ENCODE measurements around the gene C11orf86.
"Not testable (repeated sequence)": the region's sequence is repeated elsewhere in the genome, so short reads cannot be mapped to it uniquely, and the experiment has no call there.

The C11orf86 gene

DNA sequence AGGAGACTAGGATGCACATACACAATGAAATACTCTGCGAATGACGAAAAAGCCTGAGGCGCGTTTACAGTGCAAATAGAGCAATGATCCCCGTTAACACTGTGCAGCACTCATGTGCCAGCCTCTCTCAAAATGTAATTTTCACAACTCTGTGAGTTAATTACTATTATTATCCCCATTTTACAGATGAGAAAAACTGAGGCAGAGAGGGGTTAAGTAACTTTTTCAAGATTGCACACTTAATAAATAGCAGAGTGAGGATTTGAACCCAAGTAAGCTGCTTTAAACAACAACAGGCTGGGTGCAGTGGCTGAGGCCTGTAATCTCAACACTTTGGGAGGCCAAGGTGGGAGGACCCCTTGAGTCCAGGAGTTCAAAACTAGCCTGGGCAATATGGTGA, 26.2 kb downstream of the C11orf86 start:
- no peak for DNase-seq (ENCODE audit: insufficient read length)
- no peak for FAIRE-seq

DNA sequence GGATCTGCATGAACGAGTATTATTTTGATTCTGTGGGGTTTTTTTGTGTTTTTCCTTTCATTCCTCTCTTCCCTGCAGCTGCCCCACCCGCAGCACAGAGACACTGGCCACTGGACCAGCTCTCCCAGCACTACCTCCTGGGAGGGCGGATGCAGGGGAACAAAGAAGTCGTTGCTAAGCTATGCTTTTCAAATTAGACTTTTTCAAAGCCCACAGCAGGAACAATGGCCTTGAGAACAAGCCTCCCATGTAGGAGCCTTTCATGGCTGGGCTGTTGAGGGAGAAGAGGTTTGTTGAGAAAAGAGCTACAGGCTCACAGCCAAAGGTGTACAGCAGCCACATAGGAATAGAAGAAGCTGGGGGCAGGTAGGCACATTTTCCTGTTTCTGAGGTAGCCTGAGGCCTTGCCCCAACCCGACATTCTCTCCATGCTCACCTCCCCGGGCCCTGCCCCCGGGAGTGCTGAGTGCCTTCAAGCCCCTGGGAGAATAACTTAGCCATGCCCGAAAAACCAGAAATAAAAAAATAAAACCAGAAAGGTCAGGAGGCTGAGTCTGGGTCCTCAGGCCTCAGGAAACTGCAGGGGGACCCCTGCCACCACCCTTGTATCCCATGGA, 27.3 kb downstream of the C11orf86 start:
- FAIRE-seq, result no peak
- DNase-seq (ENCODE audit: insufficient read length), result no peak
- no peak for TF ChIP-seq POLR2A (IDR thresholded peaks at IDR 0.05; ENCODE audit: low read depth, low read length)

More for the DNA sequence above, 26.2 kb downstream of the C11orf86 start:
- TF ChIP-seq POLR2AphosphoS5 (IDR thresholded peaks at IDR 0.05; ENCODE audit: low read depth, low read length) (no peak), POLR2A (IDR thresholded peaks at IDR 0.05; ENCODE audit: low read depth, low read length) (no peak), TAF1 (IDR thresholded peaks at IDR 0.05; ENCODE audit: borderline replicate concordance, low read depth, low read length) (no peak)

DNA sequence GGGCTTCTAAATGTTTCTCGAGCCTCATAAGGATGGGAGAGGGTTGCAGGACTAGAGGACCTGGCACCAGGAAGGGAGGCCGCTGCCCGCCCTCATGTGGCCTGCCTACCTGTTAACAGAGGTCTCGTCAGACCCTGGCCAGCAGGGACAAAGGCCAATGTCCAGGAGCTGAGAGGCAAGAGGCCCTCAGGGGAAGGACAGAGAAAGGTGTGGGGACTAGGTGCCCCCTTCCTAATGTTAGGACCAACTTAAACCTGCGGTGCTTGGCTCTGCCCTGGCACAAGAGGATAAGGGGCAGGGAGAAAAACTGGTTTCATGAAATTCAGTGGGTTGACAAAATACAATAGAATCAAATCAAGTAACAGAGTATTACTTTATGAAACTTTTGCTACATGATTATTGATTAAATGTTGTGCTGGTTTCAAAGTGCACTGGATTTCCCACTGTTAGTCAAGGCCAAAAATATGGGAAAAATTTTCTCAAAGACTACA, 27.9 kb downstream of the C11orf86 start:
- DNase-seq (ENCODE audit: insufficient read length) (no peak), FAIRE-seq (no peak)
- TF ChIP-seq POLR2AphosphoS5 (IDR thresholded peaks at IDR 0.05; ENCODE audit: low read depth, low read length), result no peak
- no peak for TF ChIP-seq POLR2A (IDR thresholded peaks at IDR 0.05; ENCODE audit: low read depth, low read length)
- no peak for TF ChIP-seq TAF1 (IDR thresholded peaks at IDR 0.05; ENCODE audit: borderline replicate concordance, low read depth, low read length)

DNA sequence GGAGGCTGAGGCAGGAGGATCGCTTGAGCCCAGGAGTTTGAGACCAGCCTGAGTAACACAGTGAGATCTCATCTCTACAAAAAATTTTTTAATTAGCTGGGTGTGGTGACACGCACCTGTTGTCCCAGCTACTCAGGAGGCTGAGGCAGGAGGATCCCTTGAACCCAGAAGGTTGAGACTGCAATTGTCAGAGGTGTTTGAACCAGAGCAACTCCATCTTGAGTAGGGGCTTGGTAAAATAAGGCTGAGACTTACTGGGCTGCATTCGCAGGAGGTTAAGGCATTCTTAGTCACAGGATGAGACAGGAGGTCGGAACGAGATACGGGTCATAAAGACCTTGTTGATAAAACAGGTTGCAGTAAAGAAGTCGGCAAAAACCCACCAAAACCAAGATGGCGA, 30.1 kb downstream of the C11orf86 start:
- DNase-seq (ENCODE audit: insufficient read length), result not testable (repeated sequence)

DNA sequence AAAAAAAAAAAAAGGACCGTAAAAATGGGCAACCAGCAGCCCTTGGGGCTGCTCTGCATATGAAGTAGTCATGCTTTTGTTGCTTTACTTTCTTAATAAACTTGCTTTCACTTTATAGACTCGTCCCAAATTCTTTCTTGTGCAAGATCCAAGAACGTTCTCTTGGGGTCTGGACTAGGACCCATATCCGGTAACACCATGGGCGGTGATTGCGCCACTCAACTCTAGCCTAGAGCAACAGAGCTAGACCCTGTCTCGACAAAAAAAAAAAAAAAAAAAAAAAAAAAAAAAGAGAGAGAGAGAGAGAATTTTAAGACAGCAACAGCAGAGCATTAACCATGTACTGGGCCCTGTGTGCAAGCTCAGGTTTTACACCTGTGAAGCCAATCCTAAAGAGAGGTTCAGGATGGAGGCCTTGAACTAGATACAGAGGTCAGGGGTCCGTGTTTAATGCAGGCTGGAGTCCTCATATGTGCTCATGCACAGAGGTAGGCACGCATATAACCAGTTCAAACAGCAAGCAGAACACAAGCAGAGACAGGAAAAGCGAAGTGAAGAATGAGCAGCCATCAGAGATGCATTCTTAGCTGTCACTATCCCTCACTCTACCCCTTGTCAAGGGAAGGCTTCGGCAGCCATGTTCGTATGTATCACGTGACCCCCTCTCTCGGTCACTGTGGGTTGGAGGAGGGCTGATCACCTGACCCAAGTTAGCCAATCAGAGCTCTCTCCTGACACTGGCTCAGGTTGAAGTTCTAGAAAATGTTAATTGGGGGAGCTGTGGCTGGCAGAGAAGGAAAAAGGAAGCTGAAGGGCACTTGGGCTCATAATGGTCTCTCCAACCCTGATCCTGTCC, 31.2 kb downstream of the C11orf86 start:
- FAIRE-seq, result peak; percentile 50
- DNase-seq (ENCODE audit: insufficient read length), result no peak

More for the DNA sequence above, 30.1 kb downstream of the C11orf86 start:
- not testable (repeated sequence) for FAIRE-seq

DNA sequence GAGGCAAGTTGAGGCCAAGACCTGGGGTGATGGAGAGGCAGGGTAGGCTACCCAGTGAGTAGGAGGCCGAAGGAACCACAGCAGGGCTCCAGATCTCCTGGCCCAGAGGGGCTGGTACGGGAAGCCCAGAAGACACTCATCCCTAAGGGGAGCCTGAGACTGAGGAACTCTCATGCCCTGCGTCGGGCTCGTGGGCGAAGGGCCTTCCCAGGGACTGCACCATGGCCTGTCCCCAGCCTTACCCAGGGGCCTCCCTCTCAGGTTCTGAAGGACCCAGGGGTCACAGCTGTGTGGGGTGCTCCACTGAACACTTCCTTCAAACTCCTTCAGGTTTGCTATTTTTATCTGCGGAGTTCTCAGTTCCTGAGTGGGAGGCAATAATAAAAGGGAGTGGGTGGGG, 32.0 kb downstream of the C11orf86 start:
- DNase-seq (ENCODE audit: insufficient read length), result no peak
- FAIRE-seq, result no peak
- no peak for TF ChIP-seq TAF1 (IDR thresholded peaks at IDR 0.05; ENCODE audit: borderline replicate concordance, low read depth, low read length)

More for the DNA sequence above, 31.2 kb downstream of the C11orf86 start:
- TF ChIP-seq POLR2AphosphoS5 (IDR thresholded peaks at IDR 0.05; ENCODE audit: low read depth, low read length), result no peak
- no peak for TF ChIP-seq TAF1 (IDR thresholded peaks at IDR 0.05; ENCODE audit: borderline replicate concordance, low read depth, low read length)
- TF ChIP-seq POLR2A (IDR thresholded peaks at IDR 0.05; ENCODE audit: low read depth, low read length), result no peak

DNA sequence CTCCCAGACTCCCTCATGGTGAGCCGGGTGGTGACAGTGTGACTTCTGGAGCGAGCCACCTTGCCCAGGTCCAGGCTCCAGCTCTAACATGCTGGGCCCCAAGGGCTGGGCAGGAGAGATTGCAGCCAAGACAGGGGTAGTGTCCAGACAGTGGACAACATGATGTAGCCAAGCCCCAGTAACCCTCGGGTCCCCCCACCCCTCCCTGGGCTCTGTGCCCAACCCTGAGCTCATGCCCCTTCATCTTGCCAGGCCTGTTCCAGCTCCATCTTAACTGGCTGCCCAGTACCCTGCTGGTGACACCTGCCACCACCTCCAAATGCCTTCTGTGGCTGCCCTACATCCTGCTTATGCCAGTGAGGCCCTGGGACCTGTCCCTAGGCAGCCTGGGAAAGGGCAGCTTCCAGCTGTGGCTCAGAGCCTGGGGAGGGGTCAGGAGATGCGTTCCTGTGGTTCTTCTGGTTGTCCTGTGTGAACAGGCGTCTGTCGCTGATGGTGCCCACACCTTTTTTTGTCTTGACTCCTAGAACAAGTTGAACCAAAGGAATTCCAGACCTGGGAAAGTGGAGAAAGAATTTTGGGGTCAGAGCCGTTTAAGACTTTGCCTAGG, 35.3 kb downstream of the C11orf86 start:
- TF ChIP-seq POLR2A (IDR thresholded peaks at IDR 0.05; ENCODE audit: low read depth, low read length) (no peak), TAF1 (IDR thresholded peaks at IDR 0.05; ENCODE audit: borderline replicate concordance, low read depth, low read length) (no peak), POLR2AphosphoS5 (IDR thresholded peaks at IDR 0.05; ENCODE audit: low read depth, low read length) (no peak)
- FAIRE-seq, result no peak
- no peak for DNase-seq (ENCODE audit: insufficient read length)

DNA sequence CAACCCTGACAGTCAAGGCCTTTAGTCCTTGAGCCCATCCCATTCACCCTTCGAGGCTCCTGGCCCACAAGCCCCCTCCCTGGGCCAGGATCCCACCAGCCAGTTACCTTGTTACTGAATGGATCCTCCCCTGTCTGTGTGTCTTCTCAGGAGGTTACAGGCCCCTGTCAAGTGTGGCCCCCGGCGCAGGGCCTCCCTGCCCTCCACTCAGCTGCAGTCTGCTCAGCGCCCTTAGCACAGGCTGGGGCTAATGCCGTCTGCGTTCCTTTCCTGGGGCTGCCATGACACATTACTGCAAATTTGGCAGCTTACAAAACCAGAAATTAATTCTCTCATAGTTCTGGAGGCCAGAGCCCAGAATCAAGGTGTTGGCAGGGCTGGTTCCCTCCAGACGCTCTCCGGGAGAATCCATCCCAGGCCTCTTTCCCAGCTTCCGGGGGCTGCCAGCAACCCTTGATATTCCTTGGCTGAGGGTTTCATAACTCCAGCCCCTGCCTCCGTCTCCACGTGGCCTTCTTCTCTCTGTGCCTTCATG, 38.5 kb downstream of the C11orf86 start:
- FAIRE-seq, result no peak
- TF ChIP-seq TAF1 (IDR thresholded peaks at IDR 0.05; ENCODE audit: borderline replicate concordance, low read depth, low read length), result no peak
- TF ChIP-seq POLR2A (IDR thresholded peaks at IDR 0.05; ENCODE audit: low read depth, low read length), result no peak
- TF ChIP-seq POLR2AphosphoS5 (IDR thresholded peaks at IDR 0.05; ENCODE audit: low read depth, low read length), result no peak
- no peak for DNase-seq (ENCODE audit: insufficient read length)

DNA sequence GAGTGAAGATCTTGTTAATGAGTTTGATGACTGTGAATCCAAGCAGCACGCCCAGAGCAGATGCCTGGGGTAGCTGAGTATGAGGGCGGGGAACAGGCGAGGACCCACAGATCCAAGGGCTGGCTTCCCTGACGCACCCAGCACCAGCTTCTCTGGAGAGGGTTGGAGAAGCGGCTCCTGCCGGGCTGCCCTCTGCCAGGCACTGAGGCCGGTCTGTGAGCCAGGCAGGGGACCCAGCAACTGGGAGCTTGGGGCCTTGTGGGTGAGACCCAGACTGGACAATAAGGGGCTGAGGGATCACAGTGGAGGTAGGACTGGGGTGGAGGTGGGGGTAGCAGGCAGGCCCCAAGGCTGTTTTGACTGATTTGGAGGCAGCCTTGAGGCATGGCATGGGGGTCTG, 39.2 kb downstream of the C11orf86 start:
- no peak for DNase-seq (ENCODE audit: insufficient read length)
- FAIRE-seq, result no peak

DNA sequence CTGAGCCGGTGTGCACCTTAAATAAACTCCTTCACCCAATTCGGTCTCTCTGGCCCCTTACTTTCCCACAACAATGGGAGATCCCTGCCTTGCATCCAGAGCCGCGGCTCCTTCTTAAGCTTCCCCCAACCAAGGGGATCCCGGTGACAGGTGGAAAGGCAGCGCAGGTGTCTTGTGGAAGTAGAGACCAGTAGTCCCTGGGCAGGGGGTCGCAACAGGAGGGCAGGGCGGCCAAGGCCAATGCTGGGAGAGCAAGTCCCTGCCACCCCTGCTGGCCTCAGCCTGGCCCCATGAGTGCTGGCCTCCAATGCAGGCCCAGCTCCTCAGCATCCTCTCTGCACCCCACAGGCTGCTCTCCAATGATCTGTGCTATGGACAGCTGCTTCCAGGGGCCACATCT, 39.9 kb downstream of the C11orf86 start:
- TF ChIP-seq POLR2A (IDR thresholded peaks at IDR 0.05; ENCODE audit: low read depth, low read length), result no peak
- DNase-seq (ENCODE audit: insufficient read length), result no peak
- no peak for FAIRE-seq

More for the DNA sequence above, 39.2 kb downstream of the C11orf86 start:
- TF ChIP-seq POLR2A (IDR thresholded peaks at IDR 0.05; ENCODE audit: low read depth, low read length) (no peak), TAF1 (IDR thresholded peaks at IDR 0.05; ENCODE audit: borderline replicate concordance, low read depth, low read length) (no peak), POLR2AphosphoS5 (IDR thresholded peaks at IDR 0.05; ENCODE audit: low read depth, low read length) (no peak)

DNA sequence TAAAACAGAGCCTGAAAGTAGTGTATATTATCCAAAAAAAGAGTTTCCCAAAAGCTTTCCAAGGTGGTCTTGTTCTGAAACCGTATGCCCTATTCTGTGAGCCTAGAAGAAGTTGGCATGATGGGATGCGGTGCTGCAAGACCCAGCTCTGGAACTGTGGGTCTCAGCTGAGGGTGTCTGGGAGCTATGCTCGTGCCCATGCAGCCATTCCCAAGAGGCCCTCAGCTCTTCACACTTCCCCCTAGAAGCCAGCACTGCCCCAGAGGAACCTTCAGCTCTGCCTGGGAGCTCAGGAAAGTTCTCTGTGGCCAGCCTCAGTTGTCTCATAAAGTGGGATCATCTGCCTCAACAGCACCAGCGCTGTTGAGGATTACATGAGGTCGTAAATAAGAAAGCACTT, 41.4 kb downstream of the C11orf86 start:
- TF ChIP-seq POLR2A (IDR thresholded peaks at IDR 0.05; ENCODE audit: low read depth, low read length) (no peak), POLR2AphosphoS5 (IDR thresholded peaks at IDR 0.05; ENCODE audit: low read depth, low read length) (no peak), TAF1 (IDR thresholded peaks at IDR 0.05; ENCODE audit: borderline replicate concordance, low read depth, low read length) (no peak)
- no peak for FAIRE-seq
- DNase-seq (ENCODE audit: insufficient read length), result no peak

DNA sequence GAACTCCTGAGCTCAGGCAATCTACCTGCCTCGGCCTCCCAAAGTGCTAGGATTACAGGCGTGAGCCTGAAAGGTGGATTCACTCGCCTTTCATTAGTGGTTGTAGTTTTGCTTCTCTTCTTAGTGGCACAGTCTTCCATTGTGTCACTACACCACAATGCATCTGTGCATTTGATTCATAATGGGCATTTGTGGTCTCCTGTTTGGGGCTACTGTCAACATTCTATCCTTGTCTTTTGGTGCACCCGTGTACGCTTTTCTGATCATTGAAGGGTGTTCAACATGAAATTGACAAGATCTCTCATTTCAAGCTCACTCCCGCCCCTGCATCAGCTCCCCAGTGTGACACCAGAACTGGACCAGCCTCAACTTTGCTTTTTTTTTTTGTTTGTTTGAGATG, 45.8 kb downstream of the C11orf86 start:
- TF ChIP-seq POLR2A (IDR thresholded peaks at IDR 0.05; ENCODE audit: low read depth, low read length) (no peak), POLR2AphosphoS5 (IDR thresholded peaks at IDR 0.05; ENCODE audit: low read depth, low read length) (no peak), TAF1 (IDR thresholded peaks at IDR 0.05; ENCODE audit: borderline replicate concordance, low read depth, low read length) (no peak)
- FAIRE-seq (peak; percentile 83), DNase-seq (ENCODE audit: insufficient read length) (no peak)
